HG03571 (cell line): Measurements from ENCODE around the gene SDC1.

Experiments
- ATAC-seq: cut with Tn5 transposase; IDR thresholded peaks from one replicate; pipeline ENCODE4 v1.9.1; 2021; ENCODE audit not compliant: unreplicated experiment

SDC1 gene

DNA sequence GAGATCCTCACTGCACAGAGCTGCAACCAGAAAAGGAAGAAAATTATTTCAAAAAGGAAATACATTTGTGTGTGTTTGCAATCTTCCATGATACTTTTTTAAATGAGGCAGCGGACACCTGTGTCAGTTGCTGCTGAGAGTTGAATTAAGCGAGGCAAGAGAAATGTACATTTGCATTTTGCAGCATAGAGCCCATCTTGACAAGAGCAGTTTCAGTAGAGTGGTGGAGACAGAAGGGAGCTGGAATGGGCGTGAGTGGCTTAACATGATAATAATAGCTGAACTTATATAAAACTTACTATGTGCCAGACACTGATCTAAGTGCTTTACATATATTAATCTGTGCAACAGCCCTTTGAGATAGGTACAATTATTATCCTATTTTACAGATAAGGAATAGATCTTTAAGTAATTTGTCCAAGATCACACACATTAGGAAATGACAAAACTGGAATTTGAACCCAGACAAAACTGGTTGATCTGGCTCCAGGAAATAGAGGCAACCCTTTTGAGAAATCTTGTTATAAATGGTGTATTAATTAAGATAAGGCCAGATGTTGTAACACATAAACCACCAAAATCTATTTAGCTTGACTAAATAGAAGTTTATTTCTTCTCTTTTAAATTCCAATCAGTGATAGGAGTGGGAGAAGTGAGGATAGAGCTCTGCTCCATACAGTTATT lies 68.7 kb downstream of the SDC1 start:
- no peak for ATAC-seq

DNA sequence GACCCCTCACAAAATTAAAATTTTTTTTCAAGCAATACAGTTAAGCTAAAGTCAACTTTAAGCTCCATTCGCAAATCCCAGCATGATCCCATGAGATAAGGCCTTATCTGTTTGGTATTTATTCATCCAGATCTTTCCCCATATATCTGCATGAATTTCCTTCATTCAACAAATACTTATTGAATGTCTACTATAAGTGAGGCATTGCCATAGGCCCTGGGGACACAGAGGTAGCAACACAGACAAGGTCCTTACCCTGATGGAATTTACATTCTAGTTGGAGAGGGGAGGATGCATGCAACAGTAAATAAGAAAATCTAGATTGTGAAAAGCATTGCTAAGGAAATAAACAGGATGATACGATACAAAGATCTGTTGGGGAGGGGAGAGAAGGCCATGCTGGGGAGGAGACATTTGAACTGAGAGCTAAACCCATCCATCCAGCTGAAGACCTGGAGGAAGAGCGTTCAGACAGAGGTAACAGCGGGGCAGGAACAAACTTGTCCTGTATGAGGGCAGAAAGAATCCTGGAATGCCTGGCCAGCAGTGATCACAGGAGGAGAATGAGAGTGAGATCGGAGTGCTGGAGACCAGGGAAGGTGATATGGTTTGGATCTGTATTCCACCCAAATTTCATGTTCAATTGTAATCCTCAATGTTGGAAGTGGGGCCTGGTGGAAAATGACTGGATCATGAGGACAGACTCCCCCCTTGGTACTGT lies 71.6 kb downstream of the SDC1 start:
- ATAC-seq = no peak

GRCh38 chr2:20150806-20151571 lies 73.9 kb downstream of the SDC1 start:
- no peak for ATAC-seq
